ENCODE results near the gene DPYSL5. TPM values are rescaled to one million over a fixed set of nuclear protein-coding genes. Genes with fewer than 3 reads are reported as not detected.

The DPYSL5 gene
- total and polyA plus RNA-seq, 2 donors (not counting 1 experiment from before 2014, with no cell fraction given): not detected

DNA sequence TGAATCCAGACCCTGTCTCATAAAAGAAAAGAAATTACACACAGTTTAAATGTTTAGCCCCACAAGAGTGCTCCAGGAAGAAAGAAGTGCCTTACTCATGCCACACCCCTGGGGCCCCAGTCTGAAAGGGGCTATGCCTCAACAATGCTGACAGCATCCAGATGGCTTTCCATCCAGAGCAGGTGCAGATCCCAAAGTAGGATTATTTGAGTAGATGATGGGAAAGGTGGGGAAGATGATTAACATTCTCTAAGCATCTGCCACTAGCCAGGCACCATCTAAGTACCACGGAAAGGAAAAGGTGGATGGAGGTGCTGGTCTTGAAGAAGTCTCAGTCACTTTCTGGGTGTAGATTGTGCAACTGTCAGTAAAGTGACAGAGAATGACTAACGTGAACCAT is 16.3 kb downstream of the DPYSL5 start:
- CTCF ChIA-PET: no interaction called here
- no peak overlapping the region for H3K9ac ChIP-seq (ENCODE audit: low read length)
- H3K4me1 ChIP-seq (ENCODE audit: control insufficient read depth in 2 of 2, insufficient read depth in 2 of 2, low read length in 2 of 2): no peaks in the 10 kb centered on the region
- no peak overlapping the region for H2AFZ ChIP-seq (ENCODE audit: insufficient read depth, low read depth, low read length, poor library complexity, severe bottlenecking)
- TF ChIP-seq EZH2 (IDR thresholded peaks at IDR 0.05; ENCODE audit: borderline replicate concordance, insufficient read depth, low read depth, low read length, poor library complexity, severe bottlenecking): no peak
- TF ChIP-seq, protein P1, sequence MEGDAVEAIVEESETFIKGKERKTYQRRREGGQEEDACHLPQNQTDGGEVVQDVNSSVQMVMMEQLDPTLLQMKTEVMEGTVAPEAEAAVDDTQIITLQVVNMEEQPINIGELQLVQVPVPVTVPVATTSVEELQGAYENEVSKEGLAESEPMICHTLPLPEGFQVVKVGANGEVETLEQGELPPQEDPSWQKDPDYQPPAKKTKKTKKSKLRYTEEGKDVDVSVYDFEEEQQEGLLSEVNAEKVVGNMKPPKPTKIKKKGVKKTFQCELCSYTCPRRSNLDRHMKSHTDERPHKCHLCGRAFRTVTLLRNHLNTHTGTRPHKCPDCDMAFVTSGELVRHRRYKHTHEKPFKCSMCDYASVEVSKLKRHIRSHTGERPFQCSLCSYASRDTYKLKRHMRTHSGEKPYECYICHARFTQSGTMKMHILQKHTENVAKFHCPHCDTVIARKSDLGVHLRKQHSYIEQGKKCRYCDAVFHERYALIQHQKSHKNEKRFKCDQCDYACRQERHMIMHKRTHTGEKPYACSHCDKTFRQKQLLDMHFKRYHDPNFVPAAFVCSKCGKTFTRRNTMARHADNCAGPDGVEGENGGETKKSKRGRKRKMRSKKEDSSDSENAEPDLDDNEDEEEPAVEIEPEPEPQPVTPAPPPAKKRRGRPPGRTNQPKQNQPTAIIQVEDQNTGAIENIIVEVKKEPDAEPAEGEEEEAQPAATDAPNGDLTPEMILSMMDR (IDR thresholded peaks at IDR 0.05): no peak
- Mint-ChIP-seq H3K27me3 (peaks cover 39% of the 10 kb centered on the region), H3K27ac (no peak overlapping the region), H3K4me3 (no peak overlapping the region), H3K4me1 (no peaks in the 10 kb centered on the region), H3K9me3 (ENCODE audit: insufficient read depth) (no peaks in the 10 kb centered on the region)
- H3K79me2 ChIP-seq (ENCODE audit: control insufficient read depth, insufficient read depth, low read length): no peaks in the 10 kb centered on the region
- H3K36me3 ChIP-seq (replicated peaks in 1 of 2; ENCODE audit: control extremely low read depth in 1 of 2, control insufficient read depth in 1 of 2, extremely low read depth in 1 of 2, insufficient read depth in 2 of 2, low read length in 1 of 2): no peaks in the 10 kb centered on the region
- H3K9me3 ChIP-seq (ENCODE audit: control extremely low read depth in 1 of 3, control insufficient read depth in 2 of 3, insufficient read depth in 1 of 3, low read length in 2 of 3): no peaks in the 10 kb centered on the region
- peaks cover 0 to 21% (median 4%) of the 10 kb centered on the region in 4 experiments for H3K27me3 ChIP-seq (replicated peaks in 1 of 4; ENCODE audit: control extremely low read depth in 1 of 4, control insufficient read depth in 3 of 4, insufficient read depth in 4 of 4, low read length in 3 of 4)
- H3K4me3 ChIP-seq (ENCODE audit: control extremely low read depth in 1 of 5, extremely low read depth in 1 of 5, insufficient read depth in 1 of 5, low read depth in 2 of 5, low read length in 4 of 5): no peak overlapping the region
- no peak overlapping the region for H3K27ac ChIP-seq (ENCODE audit: low read length in 2 of 2)
- ATAC-seq (ENCODE audit: low read depth) (no peak), DNase-seq (no peak)
- WGBS (ENCODE audit: insufficient coverage): 94% methylated on average over 1 of the region's 2 CpGs
- intact Hi-C loops (cut with micrococcal nuclease): no loop called here
- no peaks in the 10 kb centered on the region for H4K20me1 ChIP-seq (ENCODE audit: control insufficient read depth, insufficient read depth, low read length, poor library complexity, severe bottlenecking)
- H3K4me2 ChIP-seq (replicated peaks; ENCODE audit: low read depth, low read length, poor library complexity, severe bottlenecking): no peak overlapping the region
- POLR2A ChIA-PET: no interaction called here

DNA sequence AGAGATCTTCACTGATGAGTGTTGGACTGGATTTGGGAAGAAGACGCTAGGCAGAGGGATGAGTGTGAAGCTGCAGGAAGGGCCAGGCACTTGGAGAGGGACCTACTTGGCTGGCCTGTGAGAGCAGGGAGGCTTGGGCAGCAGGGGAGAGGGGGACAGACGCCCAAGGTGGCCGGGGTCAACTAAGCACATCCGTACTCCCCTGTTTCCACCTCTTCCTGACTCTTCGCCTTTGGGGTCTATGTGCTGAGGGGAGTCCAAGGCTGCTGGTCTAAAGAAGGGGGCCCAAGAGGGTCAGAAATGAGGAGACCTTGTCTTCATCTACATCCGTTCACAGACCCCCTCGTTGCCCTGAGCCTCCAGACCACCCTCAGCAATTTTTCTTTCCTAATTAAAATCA is 16.7 kb downstream of the DPYSL5 start:
- H3K4me3 Mint-ChIP-seq: no peak overlapping the region
- TF ChIP-seq EZH2 (IDR thresholded peaks at IDR 0.05; ENCODE audit: borderline replicate concordance, insufficient read depth, low read depth, low read length, poor library complexity, severe bottlenecking): no peak
- TF ChIP-seq, protein P1 (IDR thresholded peaks at IDR 0.05): no peak
- no peak overlapping the region for H2AFZ ChIP-seq (ENCODE audit: insufficient read depth, low read depth, low read length, poor library complexity, severe bottlenecking)
- H3K9ac ChIP-seq (ENCODE audit: low read length): no peak overlapping the region
- H4K20me1 ChIP-seq (ENCODE audit: control insufficient read depth, insufficient read depth, low read length, poor library complexity, severe bottlenecking): no peaks in the 10 kb centered on the region
- H3K4me1 ChIP-seq (ENCODE audit: control insufficient read depth in 2 of 2, insufficient read depth in 2 of 2, low read length in 2 of 2): no peaks in the 10 kb centered on the region
- ATAC-seq (ENCODE audit: low read depth) (no peak), DNase-seq (no peak)
- intact Hi-C loops (cut with micrococcal nuclease): no loop called here
- H3K79me2 ChIP-seq (ENCODE audit: control insufficient read depth, insufficient read depth, low read length): no peaks in the 10 kb centered on the region
- WGBS (ENCODE audit: insufficient coverage): 83% methylated on average over 1 of the region's 7 CpGs
- no peaks in the 10 kb centered on the region for H3K9me3 Mint-ChIP-seq (ENCODE audit: insufficient read depth)
- peaks cover 35% of the 10 kb centered on the region for H3K27me3 Mint-ChIP-seq
- no peaks in the 10 kb centered on the region for H3K4me1 Mint-ChIP-seq
- no peak overlapping the region for H3K27ac ChIP-seq (ENCODE audit: low read length in 2 of 2)
- POLR2A ChIA-PET: no interaction called here
- H3K27me3 ChIP-seq (replicated peaks in 1 of 4; ENCODE audit: control extremely low read depth in 1 of 4, control insufficient read depth in 3 of 4, insufficient read depth in 4 of 4, low read length in 3 of 4): peaks cover 0 to 23% (median 2%) of the 10 kb centered on the region in 4 experiments
- H3K4me2 ChIP-seq (replicated peaks; ENCODE audit: low read depth, low read length, poor library complexity, severe bottlenecking): no peak overlapping the region
- CTCF ChIA-PET: no interaction called here
- H3K4me3 ChIP-seq (ENCODE audit: control extremely low read depth in 1 of 5, extremely low read depth in 1 of 5, insufficient read depth in 1 of 5, low read depth in 2 of 5, low read length in 4 of 5): no peak overlapping the region
- no peak overlapping the region for H3K27ac Mint-ChIP-seq
- no peaks in the 10 kb centered on the region for H3K9me3 ChIP-seq (ENCODE audit: control extremely low read depth in 1 of 3, control insufficient read depth in 2 of 3, insufficient read depth in 1 of 3, low read length in 2 of 3)
- H3K36me3 ChIP-seq (replicated peaks in 1 of 2; ENCODE audit: control extremely low read depth in 1 of 2, control insufficient read depth in 1 of 2, extremely low read depth in 1 of 2, insufficient read depth in 2 of 2, low read length in 1 of 2): no peaks in the 10 kb centered on the region

All from B cell (primary cell).